Right hindlimb (tissue), 1 donor: ENCODE measurements around the gene EEF2.
"Not testable (repeated sequence)": the region's sequence is repeated elsewhere in the genome, so short reads cannot be mapped to it uniquely, and the experiment has no call there.

Experiments
- DNase-seq: peaks from one replicate; pipeline ENCODE4 v3.0.0-alpha.2; 2018

The EEF2 gene

GRCh38 chr19:3944018-3944721 lies 41.1 kb downstream of the EEF2 start:
- no peak for DNase-seq

GRCh38 chr19:3942790-3943409 lies 42.4 kb downstream of the EEF2 start:
- no peak for DNase-seq

- DNase-seq = not testable (repeated sequence)
Observed at GRCh38 chr19:3938300-3938950, 46.8 kb downstream of the EEF2 start.

- DNase-seq = no peak
Observed at GRCh38 chr19:3936506-3937442, 48.5 kb downstream of the EEF2 start.

GRCh38 chr19:3932931-3933810 lies 52.1 kb downstream of the EEF2 start, which contains the start of gene NMRK2:
TSS of gene NMRK2 (plus strand) at chr19:3933069. CDS start at chr19:3933672, 603 bp downstream.
- no peak for DNase-seq

- no peak for DNase-seq
Observed at GRCh38 chr19:3931041-3931440, 54.2 kb downstream of the EEF2 start.
